Measurements from ENCODE around the gene RIPOR3. TPM values are rescaled to one million over a fixed set of nuclear protein-coding genes. Genes with fewer than 3 reads are reported as not detected.

The RIPOR3 gene
- total RNA-seq, 4 donors from 2014 or later, result 1.8 to 12.7 (median 4.9) TPM

DNA sequence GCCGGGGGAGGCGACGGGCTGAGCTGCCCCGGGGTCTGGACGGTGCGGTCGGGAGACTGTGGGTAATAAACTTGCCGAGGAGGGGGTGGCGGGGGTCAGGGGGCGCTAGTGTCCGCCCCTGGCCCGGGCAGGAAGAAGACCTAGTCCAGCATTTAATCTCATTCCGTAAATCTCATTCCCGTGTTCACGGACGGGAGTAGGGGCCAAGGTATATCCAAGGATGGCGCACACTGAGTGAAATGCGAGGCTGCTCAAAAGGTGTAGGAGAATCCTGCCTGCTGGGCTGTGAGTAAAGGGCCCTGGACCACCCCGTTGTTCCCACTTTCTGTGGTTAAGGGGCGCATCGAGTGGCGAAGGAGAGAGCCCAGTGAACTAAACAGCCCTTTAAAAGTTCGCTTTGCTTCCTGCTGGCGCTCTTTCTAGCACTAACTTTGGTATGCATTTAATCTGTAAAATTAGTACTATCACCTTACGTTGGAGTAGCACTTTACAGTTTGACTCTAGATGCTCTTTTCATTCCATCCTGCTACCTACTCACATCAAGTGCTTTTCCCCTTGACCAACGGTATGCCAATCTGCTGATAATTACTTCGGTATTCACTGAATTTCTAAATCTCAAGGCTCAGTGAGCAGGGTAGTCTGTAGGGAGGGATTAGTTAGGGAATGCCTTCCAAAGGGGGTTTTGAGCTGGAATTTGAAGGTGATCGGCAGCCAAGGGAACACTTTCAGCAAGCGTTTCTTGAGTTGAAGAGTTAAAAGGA lies 40.8 kb upstream of the RIPOR3 start:
- intact Hi-C loops (cut with DNase I; ENCODE audit: low total_unique reads), result no loop called here

DNA sequence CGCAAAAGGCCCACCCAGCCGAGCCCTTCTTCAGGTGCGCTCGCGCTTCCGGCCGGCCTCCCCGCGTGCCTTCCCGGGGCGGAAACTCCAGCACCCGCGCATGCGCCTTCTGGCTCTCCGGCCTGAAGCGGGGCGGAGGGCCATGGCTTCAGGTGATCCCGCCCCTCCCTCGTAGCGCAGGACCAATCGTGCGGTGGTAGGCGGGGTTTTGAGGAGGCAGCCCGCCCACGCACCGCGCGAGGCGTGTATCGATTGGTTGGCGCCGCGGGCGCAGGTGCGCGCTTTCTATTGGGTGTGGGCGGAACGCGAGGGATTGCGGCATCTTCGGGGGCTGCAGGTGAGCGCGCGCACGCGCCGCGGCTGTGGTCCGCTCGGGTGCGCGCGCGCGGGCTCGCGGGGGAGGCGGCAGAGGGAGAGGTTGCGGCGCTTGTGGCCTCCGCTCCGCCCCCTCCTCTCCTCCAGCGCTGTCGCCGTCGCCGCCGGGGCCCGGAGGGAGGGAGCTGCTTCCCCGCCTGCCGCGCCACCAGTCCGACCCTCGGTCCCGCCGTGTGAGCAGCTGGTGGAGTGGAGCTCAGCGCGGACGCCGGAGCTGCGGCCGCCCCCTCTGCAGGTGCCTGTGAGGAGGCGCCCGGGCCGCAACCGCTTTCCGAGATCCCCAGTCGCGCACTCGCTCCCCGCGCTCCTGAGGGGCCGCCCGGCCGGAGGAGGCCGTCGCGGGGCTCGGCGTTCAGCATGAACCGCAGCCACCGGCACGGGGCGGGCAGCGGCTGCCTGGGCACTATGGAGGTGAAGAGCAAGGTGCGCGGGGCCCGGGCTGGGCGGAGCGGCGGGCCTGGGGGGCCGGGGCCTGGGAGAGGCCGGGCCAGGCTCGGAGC lies 40.0 kb upstream of the RIPOR3 start, which contains the start of gene PARD6B:
Gene PARD6B, plus strand, starts transcription at position 526 of the 875 bp plus-strand sequence. Its CDS starts 207 bp downstream, at position 733.
- 0 to 2% methylated on average over 3 to 47 of the region's 114 CpGs for WGBS, 2 donors
- peak; percentile 96 to 99 for DNase-seq (ENCODE audit: low spot score in 2 of 2)
- intact Hi-C loops (cut with DNase I; ENCODE audit: low total_unique reads), result no loop called here
- H3K4me3 ChIP-seq (ENCODE audit: low read depth, poor library complexity, severe bottlenecking), result peak within 1 kb of the TSS; percentile 56
- TF ChIP-seq, protein P1, sequence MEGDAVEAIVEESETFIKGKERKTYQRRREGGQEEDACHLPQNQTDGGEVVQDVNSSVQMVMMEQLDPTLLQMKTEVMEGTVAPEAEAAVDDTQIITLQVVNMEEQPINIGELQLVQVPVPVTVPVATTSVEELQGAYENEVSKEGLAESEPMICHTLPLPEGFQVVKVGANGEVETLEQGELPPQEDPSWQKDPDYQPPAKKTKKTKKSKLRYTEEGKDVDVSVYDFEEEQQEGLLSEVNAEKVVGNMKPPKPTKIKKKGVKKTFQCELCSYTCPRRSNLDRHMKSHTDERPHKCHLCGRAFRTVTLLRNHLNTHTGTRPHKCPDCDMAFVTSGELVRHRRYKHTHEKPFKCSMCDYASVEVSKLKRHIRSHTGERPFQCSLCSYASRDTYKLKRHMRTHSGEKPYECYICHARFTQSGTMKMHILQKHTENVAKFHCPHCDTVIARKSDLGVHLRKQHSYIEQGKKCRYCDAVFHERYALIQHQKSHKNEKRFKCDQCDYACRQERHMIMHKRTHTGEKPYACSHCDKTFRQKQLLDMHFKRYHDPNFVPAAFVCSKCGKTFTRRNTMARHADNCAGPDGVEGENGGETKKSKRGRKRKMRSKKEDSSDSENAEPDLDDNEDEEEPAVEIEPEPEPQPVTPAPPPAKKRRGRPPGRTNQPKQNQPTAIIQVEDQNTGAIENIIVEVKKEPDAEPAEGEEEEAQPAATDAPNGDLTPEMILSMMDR (IDR thresholded peaks at IDR 0.05), result no peak
- TF ChIP-seq POLR2A (IDR thresholded peaks at IDR 0.05), result no peak

More for the DNA sequence above, 40.8 kb upstream of the RIPOR3 start:
- peak overlapping the region; percentile 56 for H3K4me3 ChIP-seq (ENCODE audit: low read depth, poor library complexity, severe bottlenecking)
- WGBS, 2 donors, result 13% methylated on average over 29 of the region's 29 CpGs
- DNase-seq (ENCODE audit: low spot score in 2 of 2), result peak in 1 of 2 donors; percentile 16
- TF ChIP-seq POLR2A (IDR thresholded peaks at IDR 0.05), result no peak

DNA sequence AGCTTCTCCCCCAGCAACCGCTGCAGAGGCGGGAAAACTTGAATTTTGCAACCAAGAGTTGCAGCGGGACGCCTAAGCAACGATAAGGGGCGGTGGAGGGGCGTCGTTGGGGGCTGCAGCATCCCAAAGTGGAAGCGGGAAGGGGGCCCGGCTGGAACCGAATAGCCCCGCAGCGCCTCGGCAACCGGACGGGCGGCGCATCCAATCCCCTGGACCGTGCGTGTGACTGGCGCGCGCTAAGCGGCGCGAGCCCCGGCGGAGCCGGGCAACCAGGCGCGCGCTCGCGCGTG lies 39.4 kb upstream of the RIPOR3 start:
- peak overlapping the region; percentile 56 for H3K4me3 ChIP-seq (ENCODE audit: low read depth, poor library complexity, severe bottlenecking)
- TF ChIP-seq, protein P1 (IDR thresholded peaks at IDR 0.05), result no peak
- TF ChIP-seq POLR2A (IDR thresholded peaks at IDR 0.05), result no peak
- 1% methylated on average over 19 to 26 of the region's 35 CpGs for WGBS, 2 donors
- no peak for DNase-seq (ENCODE audit: low spot score in 2 of 2)
- intact Hi-C loops (cut with DNase I; ENCODE audit: low total_unique reads), result no loop called here

DNA sequence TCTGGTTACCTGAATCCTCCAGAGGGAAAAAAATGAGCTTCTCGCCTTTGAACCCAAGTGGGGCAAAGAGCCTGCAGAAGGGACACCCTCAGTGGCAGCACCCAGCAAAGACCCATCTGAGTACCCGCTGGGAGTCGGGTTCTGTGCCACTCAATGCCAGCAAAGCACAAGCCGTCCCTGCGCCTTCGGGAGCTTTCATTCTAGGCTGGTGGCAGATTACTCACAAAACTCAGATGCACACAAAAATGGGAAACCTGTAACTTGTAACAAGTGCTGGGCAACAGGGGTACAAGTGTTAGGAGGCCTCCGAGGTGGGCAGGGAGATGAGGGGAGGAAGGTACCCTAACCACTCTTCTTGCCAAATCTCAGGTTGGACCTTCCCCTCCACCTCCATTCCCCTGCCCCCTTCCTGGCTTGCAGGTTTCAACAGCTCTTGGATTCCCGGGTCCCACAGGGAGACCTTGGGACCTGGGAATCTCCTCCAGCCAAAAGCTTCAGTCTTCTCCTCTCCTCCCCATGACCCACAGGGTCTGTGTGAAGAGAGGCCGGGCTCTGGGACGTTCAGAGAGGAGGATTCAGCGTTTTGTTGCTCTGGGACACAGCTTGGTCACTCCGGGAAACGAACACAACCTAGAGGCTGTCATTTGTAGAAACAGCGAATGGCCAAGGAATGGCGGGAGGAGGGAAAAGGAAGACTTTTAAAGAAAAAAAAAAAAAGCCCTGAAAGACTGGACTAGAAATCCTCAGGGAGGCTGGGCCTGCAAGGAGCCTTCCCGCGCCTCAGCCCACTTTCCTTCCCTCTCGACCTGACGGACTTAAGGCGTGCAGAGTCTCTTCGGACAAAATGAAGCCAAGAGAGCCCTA lies 38.8 kb upstream of the RIPOR3 start:
- 38 to 39% methylated on average over 21 of the region's 21 CpGs for WGBS, 2 donors
- intact Hi-C loops (cut with DNase I; ENCODE audit: low total_unique reads), result no loop called here
- peak overlapping the region; percentile 56 for H3K4me3 ChIP-seq (ENCODE audit: low read depth, poor library complexity, severe bottlenecking)
- peak in 1 of 2 donors; percentile 83 for DNase-seq (ENCODE audit: low spot score in 2 of 2)
- TF ChIP-seq, protein P1 (IDR thresholded peaks at IDR 0.05), result no peak
- TF ChIP-seq POLR2A (IDR thresholded peaks at IDR 0.05), result no peak

DNA sequence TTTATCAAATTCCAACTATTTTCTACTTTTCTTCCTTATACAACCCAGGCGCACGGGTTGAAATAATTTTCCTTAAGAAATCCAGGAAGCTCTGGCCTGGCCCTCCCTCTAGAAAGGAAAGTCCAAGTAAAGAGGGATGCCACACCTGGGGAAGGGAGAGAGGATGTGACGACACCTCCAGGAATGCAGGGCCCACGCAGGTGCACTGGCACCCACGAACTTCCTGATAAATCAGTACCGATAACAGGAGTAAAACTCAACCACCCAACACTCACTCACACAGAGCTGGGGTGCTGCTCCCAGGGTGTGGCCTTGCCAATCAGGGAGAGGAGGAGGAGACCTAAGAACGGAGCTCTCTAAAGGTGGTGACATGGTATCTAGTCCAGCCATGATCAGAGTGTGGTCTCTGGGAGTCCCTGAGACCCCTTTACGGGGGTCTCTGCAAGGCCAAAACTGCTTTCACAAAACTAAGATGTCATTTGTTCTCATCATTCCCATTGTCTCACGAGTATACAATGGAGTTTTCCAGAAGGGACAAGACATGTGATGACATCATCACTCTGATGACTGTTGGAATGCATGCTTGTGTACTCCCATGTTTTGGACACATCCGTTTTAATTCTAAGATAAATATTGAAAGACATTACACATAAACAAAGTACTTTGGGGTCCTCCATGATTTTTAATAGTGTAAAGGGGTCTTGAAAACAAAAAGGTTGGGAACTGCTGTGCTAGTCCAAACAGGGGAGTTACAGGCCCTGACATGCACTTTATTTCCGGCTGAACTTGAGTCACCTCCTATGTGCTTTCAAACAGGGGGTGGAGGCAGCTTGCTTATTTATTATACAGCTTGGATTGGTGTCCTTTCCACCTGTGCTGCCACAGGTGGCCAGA lies 37.9 kb upstream of the RIPOR3 start:
- TF ChIP-seq, protein P1 (IDR thresholded peaks at IDR 0.05), result no peak
- TF ChIP-seq POLR2A (IDR thresholded peaks at IDR 0.05), result no peak
- WGBS, 2 donors, result 48 to 72% methylated on average over 11 of the region's 11 CpGs
- DNase-seq (ENCODE audit: low spot score in 2 of 2), result peak; percentile 47 to 68
- intact Hi-C loops (cut with DNase I; ENCODE audit: low total_unique reads), result no loop called here
- no peak overlapping the region for H3K4me3 ChIP-seq (ENCODE audit: low read depth, poor library complexity, severe bottlenecking)

Data from lower leg skin (tissue), 4 donors.